Endothelial cell of umbilical vein (primary cell): Measurements from ENCODE around the gene TSPEAR. TPM values are rescaled to one million over a fixed set of nuclear protein-coding genes. Genes with fewer than 3 reads are reported as not detected.

ENCODE experiments used
- BruUV-seq: library from RNA; stranded (reverse); fragments of 400-500 nt; replicated peaks from 2 replicates; lab custom pipeline; 2021; lab: Mats Ljungman, UMichigan
- CTCF ChIA-PET: fragments of 300-600, 350-600 bp; sonication (Branson Sonifier 250); formaldehyde crosslinking; loops from one replicate; lab custom pipeline; 2021; ENCODE audit warnings: antibody characterized with exemption, inconsistent platforms; lab: Charles Lee
- POLR2A ChIA-PET: fragments of 300-600, 350-600 bp; sonication (Branson Sonifier 250); formaldehyde crosslinking; loops from one replicate; lab custom pipeline; 2021; ENCODE audit warnings: antibody characterized with exemption, inconsistent platforms; lab: Charles Lee
- DNase-seq: peaks from one replicate; pipeline ENCODE4 v3.0.0-alpha.2; 2011; ENCODE audit warnings: low read depth, low spot score
- FAIRE-seq: peaks from 2 replicates; lab custom pipeline; 2011; peaks lifted over from hg19 to GRCh38; lab: Jason Lieb, UNC
- H2AFZ ChIP-seq: 2 replicates; pipeline ENCODE4 v1.6.0; 2012; ENCODE audit warnings: low read depth, low read length, control low read depth, inconsistent platforms
- H3K27ac ChIP-seq: 2 replicates; pipeline ENCODE4 v1.5.1; 2011; ENCODE audit warnings: low read depth, mild to moderate bottlenecking, control low read depth, low read length, moderate library complexity; ENCODE audit not compliant: insufficient read depth
- H3K27me3 ChIP-seq, 2 experiments: 2 replicates each; pipeline versions ENCODE4 v1.6.0 to v1.6.1; 2011; ENCODE audit warnings: low read length in 2 of 2, mixed read lengths in 1 of 2; ENCODE audit not compliant: control insufficient read depth in 2 of 2, insufficient read depth in 2 of 2
- H3K36me3 ChIP-seq, 2 experiments: 2 replicates in 1 of 2; 3 replicates in 1 of 2; pipeline ENCODE4 v1.5.1; 2011; ENCODE audit warnings: low read length in 2 of 2, mild to moderate bottlenecking in 1 of 2, moderate library complexity in 1 of 2; ENCODE audit not compliant: control insufficient read depth in 2 of 2, insufficient read depth in 2 of 2; ENCODE audit errors: extremely low read depth in 1 of 2
- H3K4me1 ChIP-seq: 3 replicates; pipeline ENCODE4 v1.5.1; 2011; ENCODE audit warnings: mild to moderate bottlenecking, low read length; ENCODE audit not compliant: control insufficient read depth, insufficient read depth; ENCODE audit errors: extremely low read depth
- H3K4me2 ChIP-seq: 2 replicates; pipeline ENCODE4 v1.6.1; 2011; ENCODE audit warnings: low read length, control low read depth, mixed read lengths; ENCODE audit not compliant: insufficient read depth
- H3K4me3 ChIP-seq, 3 experiments: fragments of 200-600 bp in 1 of 3; sonication (generic), shearing (Covaris generic) in 1 of 3; replicated peaks in 1 of 3; 2 replicates each; pipeline ENCODE4 v1.5.1; 2011 to 2016; ENCODE audit warnings: control low read depth in 3 of 3, low read length in 3 of 3, mild to moderate bottlenecking in 2 of 3, inconsistent platforms in 1 of 3, low read depth in 1 of 3, moderate library complexity in 1 of 3; ENCODE audit not compliant: insufficient read depth in 1 of 3
- H3K79me2 ChIP-seq: 2 replicates; pipeline ENCODE4 v1.6.0; 2012; ENCODE audit warnings: low read length, inconsistent platforms; ENCODE audit not compliant: control insufficient read depth, insufficient read depth
- H3K9ac ChIP-seq: replicated peaks from 2 replicates; pipeline ENCODE3; 2011; ENCODE audit warnings: low read length, control low read depth; ENCODE audit not compliant: insufficient read depth; ENCODE audit errors: extremely low read depth
- H3K9me1 ChIP-seq: replicated peaks from 3 replicates; pipeline ENCODE4 v1.6.0; 2011; ENCODE audit warnings: mild to moderate bottlenecking, low read length; ENCODE audit not compliant: control insufficient read depth, insufficient read depth; ENCODE audit errors: extremely low read depth
- H3K9me3 ChIP-seq: replicated peaks from 2 replicates; pipeline ENCODE4 v1.5.1; 2012; ENCODE audit warnings: low read length, inconsistent platforms; ENCODE audit not compliant: control insufficient read depth, insufficient read depth
- H4K20me1 ChIP-seq: replicated peaks from 2 replicates; pipeline ENCODE3; 2011; ENCODE audit warnings: mild to moderate bottlenecking, low read length; ENCODE audit not compliant: control insufficient read depth, insufficient read depth; ENCODE audit errors: extremely low read depth
- CTCF ChIP-seq, 2 donors: IDR thresholded peaks; 1 replicate in 1 of 2; 2 replicates in 1 of 2; pipeline ENCODE4 v1.5.1; 2011; ENCODE audit warnings: low read length in 2 of 2, mild to moderate bottlenecking in 2 of 2, moderate library complexity in 2 of 2, control low read depth in 1 of 2, inconsistent platforms in 1 of 2, low read depth in 1 of 2; ENCODE audit not compliant: insufficient read depth in 1 of 2; ENCODE audit errors: extremely low read depth in 1 of 2
- EZH2 ChIP-seq: IDR thresholded peaks from 2 replicates; pipeline ENCODE4 v1.6.1; 2012; ENCODE audit warnings: borderline replicate concordance, low read depth, mild to moderate bottlenecking, moderate library complexity, low read length, inconsistent platforms; ENCODE audit not compliant: severe bottlenecking
- FOS ChIP-seq: IDR thresholded peaks from 2 replicates; pipeline ENCODE4 v1.6.1; 2011; ENCODE audit warnings: mild to moderate bottlenecking, low read length, moderate library complexity, borderline replicate concordance; ENCODE audit not compliant: insufficient read depth
- GATA2 ChIP-seq: IDR thresholded peaks from 2 replicates; pipeline ENCODE4 v1.7.0; 2011; ENCODE audit warnings: low read depth, mild to moderate bottlenecking, moderate library complexity, mixed read lengths, low read length; ENCODE audit not compliant: insufficient read length, insufficient read depth
- JUN ChIP-seq: IDR thresholded peaks from 2 replicates; pipeline ENCODE4 v1.6.1; 2011; ENCODE audit warnings: borderline replicate concordance, low read depth; ENCODE audit not compliant: insufficient read length, insufficient read depth
- MAX ChIP-seq: IDR thresholded peaks from 2 replicates; pipeline ENCODE4 v1.6.1; 2011; ENCODE audit not compliant: insufficient read depth, insufficient read length
- MYC ChIP-seq: IDR thresholded peaks from one replicate; pipeline ENCODE4 v1.6.1; 2011; ENCODE audit warnings: mild to moderate bottlenecking, low read depth, low read length
- POLR2A ChIP-seq: IDR thresholded peaks from 2 replicates; pipeline ENCODE4 v1.6.1; 2012; ENCODE audit warnings: low read depth, mild to moderate bottlenecking, control low read depth, low read length
- POLR2AphosphoS5 ChIP-seq: IDR thresholded peaks from 2 replicates; pipeline ENCODE4 v1.6.1; 2012; ENCODE audit warnings: low read depth, mild to moderate bottlenecking, control low read depth, low read length, moderate library complexity; ENCODE audit not compliant: insufficient read depth
- dilution Hi-C: fragments of 300-500 bp; cut with MboI; formaldehyde crosslinking; loops from one replicate; pipeline ENCODE4 v1.15.0; 2019; ENCODE audit warnings: low sequenced_read_pairs; ENCODE audit not compliant: extremely low pct_ligation_motif_present
- intact Hi-C: fragments of 100-400 bp; cut with micrococcal nuclease; formaldehyde crosslinking; loops from one replicate; pipeline ENCODE4 v1.10.0; 2022
- polyA plus RNA-seq, 4 experiments: library from polyadenylated mRNA; depleted of rRNA in 3 of 4; stranded (reverse) in 3 of 4; unstranded in 1 of 4; fragments of >200 nt; gene quantifications; 2 replicates each; pipeline versions ENCODE4 v1.2.1 to v1.2.3, GENCODE V29; 2011 to 2012; ENCODE audit warnings: missing spikeins in 1 of 4
- total RNA-seq: library from RNA; stranded (reverse); gene quantifications from 2 replicates; pipeline ENCODE4 v1.2.3, GENCODE V29; 2021

Gene TSPEAR
- total and polyA plus RNA-seq, 2 donors (not counting 3 experiments of a cell fraction or from before 2014, with no cell fraction given), result 0.01 TPM; not detected in 1

GRCh38 chr21:44684077-44684476, 27.3 kb downstream of the TSPEAR start:
- no peak overlapping the region for H3K9ac ChIP-seq
- no peak for TF ChIP-seq CTCF (IDR thresholded peaks at IDR 0.05; ENCODE audit: extremely low read depth in 1 of 2, insufficient read depth in 1 of 2, low read depth in 1 of 2, low read length in 2 of 2)
- TF ChIP-seq GATA2, result no peak
- H3K79me2 ChIP-seq, result no peaks in the 10 kb centered on the region
- H2AFZ ChIP-seq, result no peak overlapping the region
- dilution Hi-C loops, result no loop called here
- H3K4me2 ChIP-seq, result no peak overlapping the region
- DNase-seq (no peak), FAIRE-seq (no peak)
- ChIA-PET CTCF (interaction anchor here (1.3 to 2.2 kb wide), 3 partner anchors 11 to 109 kb away, joined by 3 to 5 read pairs (median 3); no protein-coding TSS in a partner anchor), POLR2A (no interaction called here)
- no peaks in the 10 kb centered on the region for H4K20me1 ChIP-seq
- no peaks in the 10 kb centered on the region for H3K36me3 ChIP-seq
- intact Hi-C loops, result no loop called here
- peaks cover 5 to 10% of the 10 kb centered on the region in 2 experiments for H3K27me3 ChIP-seq
- H3K9me1 ChIP-seq, result no peaks in the 10 kb centered on the region
- no peak overlapping the region for H3K4me3 ChIP-seq
- no peaks in the 10 kb centered on the region for H3K4me1 ChIP-seq
- BruUV-seq, result no TSS peak
- H3K9me3 ChIP-seq, result no peaks in the 10 kb centered on the region
- H3K27ac ChIP-seq, result no peak overlapping the region

DNA sequence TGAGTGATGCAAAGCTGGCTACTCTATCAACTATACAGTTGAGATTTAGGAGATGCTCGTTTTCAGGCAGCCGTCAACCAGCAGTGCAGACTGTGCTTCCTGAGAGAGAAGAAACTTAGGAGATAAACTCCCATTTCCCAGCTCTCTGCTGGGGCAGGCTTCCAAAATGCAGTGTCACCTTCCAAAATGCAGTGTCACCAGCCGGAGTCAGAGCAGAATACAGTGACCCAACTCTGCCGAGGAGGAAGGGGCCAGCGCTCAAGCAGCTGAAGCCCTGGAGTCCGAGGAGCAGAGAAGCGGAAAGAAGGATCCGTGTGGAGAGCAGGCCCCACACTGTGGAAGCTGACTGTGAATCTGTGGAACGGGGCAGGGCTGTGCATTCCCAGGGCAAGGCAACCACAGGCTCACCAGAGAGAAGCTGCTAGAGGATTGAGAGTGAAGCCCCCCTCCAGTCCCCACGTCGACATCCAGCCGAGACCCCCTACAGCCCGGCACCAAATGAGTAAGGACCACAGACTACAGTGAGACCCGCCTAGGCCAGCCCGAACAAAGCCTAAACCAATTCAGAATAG, 28.7 kb downstream of the TSPEAR start:
- no TSS peak for BruUV-seq
- no peaks in the 10 kb centered on the region for H4K20me1 ChIP-seq
- H3K4me3 ChIP-seq, result no peak overlapping the region
- FAIRE-seq (no peak), DNase-seq (no peak)
- TF ChIP-seq CTCF (IDR thresholded peaks at IDR 0.05; ENCODE audit: extremely low read depth in 1 of 2, insufficient read depth in 1 of 2, low read depth in 1 of 2, low read length in 2 of 2) (no peak), EZH2 (no peak), POLR2A (no peak), POLR2AphosphoS5 (no peak), MAX (no peak), JUN (no peak), MYC (no peak), GATA2 (no peak), FOS (no peak)
- no peaks in the 10 kb centered on the region for H3K79me2 ChIP-seq
- ChIA-PET CTCF (no interaction called here), POLR2A (no interaction called here)
- no peaks in the 10 kb centered on the region for H3K4me1 ChIP-seq
- H3K36me3 ChIP-seq, result no peaks in the 10 kb centered on the region
- no peaks in the 10 kb centered on the region for H3K9me3 ChIP-seq
- H3K27ac ChIP-seq, result no peak overlapping the region
- intact Hi-C loops (no loop called here), dilution Hi-C loops (no loop called here)
- H2AFZ ChIP-seq, result no peak overlapping the region
- H3K9ac ChIP-seq, result no peak overlapping the region
- peaks cover 4 to 10% of the 10 kb centered on the region in 2 experiments for H3K27me3 ChIP-seq
- no peak overlapping the region for H3K4me2 ChIP-seq
- H3K9me1 ChIP-seq, result no peaks in the 10 kb centered on the region
